ENCODE measurements around the gene BACE2.

The BACE2 gene

DNA sequence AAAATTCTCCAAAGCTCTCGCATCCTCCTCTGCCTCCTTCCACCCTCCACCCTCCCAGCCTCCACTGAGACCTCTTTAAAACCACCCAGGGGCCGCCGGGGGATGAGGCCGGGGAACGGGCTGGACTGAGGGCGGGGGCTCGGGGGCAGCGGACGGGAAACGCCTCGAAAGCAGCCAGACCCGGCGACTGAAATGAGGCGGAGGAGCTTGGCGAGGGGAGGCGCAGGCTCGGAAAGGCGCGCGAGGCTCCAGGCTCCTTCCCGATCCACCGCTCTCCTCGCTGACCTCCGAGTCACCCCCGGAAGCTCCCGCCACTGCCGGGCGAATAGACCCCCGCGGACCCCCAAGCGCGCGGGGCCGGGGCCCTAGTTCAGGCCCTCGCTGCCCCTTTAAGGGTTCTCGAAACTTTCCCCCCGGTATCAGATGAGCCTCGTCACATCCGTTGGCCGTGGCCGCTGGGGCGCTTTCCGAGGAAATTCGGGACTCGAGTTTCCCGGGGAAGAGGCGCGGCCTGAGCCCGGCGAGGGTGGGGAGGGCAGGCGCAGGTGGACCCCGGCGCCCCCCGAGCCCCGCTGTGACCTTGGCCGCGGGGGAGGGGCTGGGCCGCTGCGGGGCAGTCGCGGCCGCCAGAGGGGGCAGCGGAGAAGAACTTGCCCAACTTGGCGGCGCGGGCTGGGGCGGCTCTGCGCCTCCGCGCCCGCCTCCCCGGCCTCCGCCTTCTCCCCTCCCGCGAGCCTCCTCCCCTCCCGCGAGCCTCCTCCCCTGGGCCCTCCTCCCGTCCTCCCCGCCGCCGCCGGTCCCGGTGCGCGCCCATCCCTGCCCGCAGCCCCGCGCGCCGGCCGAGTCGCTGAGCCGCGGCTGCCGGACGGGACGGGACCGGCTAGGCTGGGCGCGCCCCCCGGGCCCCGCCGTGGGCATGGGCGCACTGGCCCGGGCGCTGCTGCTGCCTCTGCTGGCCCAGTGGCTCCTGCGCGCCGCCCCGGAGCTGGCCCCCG is at the start of gene BACE2:
Gene BACE2, plus strand, starts transcription at position 813 of the 995 bp plus-strand sequence. Its CDS starts 104 bp downstream, at position 917.
- peaks cover 7% of the 10 kb centered on the region for H3K4me1 Mint-ChIP-seq
- no peaks in the 10 kb centered on the region for H3K9me3 Mint-ChIP-seq
- peaks cover 37% of the 10 kb centered on the region for H3K27me3 Mint-ChIP-seq
- H3K4me3 Mint-ChIP-seq: peak within 1 kb of the TSS; percentile 77
- no peaks in the 10 kb centered on the region for H3K36me3 Mint-ChIP-seq
- H3K27ac Mint-ChIP-seq: no peak within 1 kb of the TSS

DNA sequence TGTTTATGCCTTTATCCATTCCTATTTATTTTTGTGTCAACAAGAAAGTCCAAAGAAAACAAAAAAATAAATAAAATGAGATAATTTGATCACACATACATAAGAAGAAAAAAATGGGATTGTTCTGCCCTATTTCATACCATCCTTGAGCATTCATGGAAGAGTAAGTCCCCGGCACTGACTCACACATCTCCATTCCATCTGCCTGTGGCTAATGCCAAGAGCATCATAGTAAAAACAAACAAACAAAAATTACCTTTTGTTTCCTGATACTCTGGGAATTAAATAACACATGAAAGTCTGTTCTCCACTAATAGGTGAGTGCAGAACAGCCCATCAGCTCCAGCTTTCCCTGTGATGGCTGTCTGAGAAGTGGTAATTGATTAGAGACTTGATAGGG is 48.1 kb upstream of the BACE2 start:
- Mint-ChIP-seq H3K36me3 (no peaks in the 10 kb centered on the region), H3K27me3 (peaks cover 6% of the 10 kb centered on the region), H3K9me3 (no peaks in the 10 kb centered on the region), H3K4me3 (no peak overlapping the region), H3K27ac (no peak overlapping the region), H3K4me1 (no peaks in the 10 kb centered on the region)

DNA sequence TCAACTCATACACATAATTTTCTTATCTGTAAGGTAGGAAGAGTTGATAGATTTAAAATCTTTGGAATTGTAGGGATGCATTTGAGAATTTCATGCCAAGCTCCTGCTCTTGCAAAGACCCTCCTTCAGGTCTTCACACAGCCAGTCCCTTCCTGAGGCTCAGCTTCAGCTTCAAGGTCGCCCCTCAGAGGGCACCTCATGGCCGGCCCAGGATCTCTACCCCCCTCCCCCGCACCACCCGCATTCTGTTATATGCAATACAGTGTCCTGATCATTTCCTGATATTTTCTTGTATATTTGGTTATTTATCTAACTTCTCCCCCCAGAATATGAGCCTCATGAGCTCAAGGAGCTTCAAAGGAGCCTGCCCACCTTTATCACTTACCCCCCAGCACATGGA is 47.0 kb upstream of the BACE2 start:
- Mint-ChIP-seq H3K27me3 (peaks cover 6% of the 10 kb centered on the region), H3K9me3 (no peaks in the 10 kb centered on the region), H3K27ac (no peak overlapping the region), H3K4me3 (no peak overlapping the region), H3K36me3 (no peaks in the 10 kb centered on the region), H3K4me1 (no peaks in the 10 kb centered on the region)

DNA sequence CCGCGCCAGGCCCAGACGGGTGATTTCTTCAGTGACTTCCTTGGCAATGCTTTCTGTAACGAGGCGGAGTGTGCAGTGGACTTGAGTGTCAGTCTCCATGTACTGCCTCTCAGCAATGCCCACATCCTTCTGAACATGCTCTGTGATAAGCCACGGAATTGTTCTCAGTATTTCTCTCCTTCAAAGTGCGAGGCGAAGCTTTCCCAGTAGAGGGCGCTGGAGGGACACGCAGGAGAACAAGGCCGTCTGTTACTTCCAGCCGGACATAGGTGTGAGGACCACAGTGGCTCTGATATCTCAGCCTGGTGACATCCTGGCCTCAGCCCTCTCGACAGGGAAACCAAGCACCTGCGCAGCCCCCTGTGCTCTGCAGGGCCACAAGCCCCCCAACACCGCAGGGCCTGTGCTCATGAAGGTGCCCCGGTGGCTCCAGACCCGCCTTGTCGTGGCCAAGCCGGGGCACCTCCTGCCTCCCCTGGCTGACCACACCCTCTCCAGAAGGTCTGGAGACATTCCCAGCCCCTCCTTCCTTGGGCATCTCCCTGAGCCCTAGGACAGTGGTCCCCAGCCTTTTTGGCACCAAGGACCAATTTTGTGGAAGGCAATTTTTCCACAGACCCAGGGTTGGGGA is 46.1 kb upstream of the BACE2 start:
- Mint-ChIP-seq H3K9me3 (no peaks in the 10 kb centered on the region), H3K4me1 (no peaks in the 10 kb centered on the region), H3K27me3 (peaks cover 6% of the 10 kb centered on the region), H3K4me3 (no peak overlapping the region), H3K36me3 (no peaks in the 10 kb centered on the region), H3K27ac (no peak overlapping the region)

DNA sequence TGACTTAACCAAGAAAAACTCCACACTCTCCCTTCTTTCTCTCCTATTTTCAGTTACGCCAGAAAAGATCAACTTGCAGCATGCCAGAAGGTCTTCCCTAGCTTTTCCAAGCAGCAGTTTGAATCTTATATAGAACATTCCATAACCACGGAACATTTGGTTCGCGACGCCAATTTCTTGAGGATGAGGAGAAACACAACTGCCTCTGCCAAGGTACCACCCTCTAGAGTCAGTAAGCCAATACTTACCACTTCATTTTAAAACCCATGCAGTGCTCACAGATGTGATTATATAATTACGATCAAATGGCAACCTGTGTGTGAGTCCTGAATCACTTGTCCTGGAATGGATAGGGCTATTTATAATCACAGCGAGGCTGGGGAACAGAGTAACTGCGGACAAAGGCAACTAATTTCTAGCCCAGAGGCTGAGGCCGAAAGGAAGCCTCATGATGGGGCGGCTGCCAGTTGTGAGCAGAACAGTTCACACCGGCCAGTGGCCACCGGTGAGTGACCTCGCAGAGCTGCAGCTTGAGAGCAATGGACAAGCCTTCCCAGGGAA is 43.2 kb upstream of the BACE2 start:
- Mint-ChIP-seq H3K9me3 (no peaks in the 10 kb centered on the region), H3K27me3 (peaks cover 11% of the 10 kb centered on the region), H3K4me3 (no peak overlapping the region), H3K36me3 (no peaks in the 10 kb centered on the region), H3K4me1 (no peaks in the 10 kb centered on the region), H3K27ac (no peak overlapping the region)

DNA sequence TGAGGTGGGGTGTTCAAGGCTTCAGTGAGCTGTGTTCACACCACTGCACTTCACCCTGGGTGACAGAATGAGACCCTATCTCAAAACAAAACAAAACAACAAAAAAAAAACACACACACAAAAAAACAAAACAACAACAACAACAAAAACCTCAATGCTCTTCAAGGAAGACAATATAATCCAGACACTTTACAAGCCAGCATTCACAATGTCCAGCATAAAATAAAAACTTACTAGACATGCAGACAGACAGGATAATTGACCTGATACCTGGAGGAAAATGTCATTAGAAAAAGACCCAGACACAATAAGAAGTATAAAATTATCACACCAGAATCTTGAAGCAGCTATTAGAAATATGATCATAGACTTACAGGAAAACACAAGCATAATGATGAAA is 39.0 kb upstream of the BACE2 start:
- H3K4me1 Mint-ChIP-seq: no peaks in the 10 kb centered on the region
- H3K27ac Mint-ChIP-seq: no peak overlapping the region
- peaks cover 8% of the 10 kb centered on the region for H3K27me3 Mint-ChIP-seq

DNA sequence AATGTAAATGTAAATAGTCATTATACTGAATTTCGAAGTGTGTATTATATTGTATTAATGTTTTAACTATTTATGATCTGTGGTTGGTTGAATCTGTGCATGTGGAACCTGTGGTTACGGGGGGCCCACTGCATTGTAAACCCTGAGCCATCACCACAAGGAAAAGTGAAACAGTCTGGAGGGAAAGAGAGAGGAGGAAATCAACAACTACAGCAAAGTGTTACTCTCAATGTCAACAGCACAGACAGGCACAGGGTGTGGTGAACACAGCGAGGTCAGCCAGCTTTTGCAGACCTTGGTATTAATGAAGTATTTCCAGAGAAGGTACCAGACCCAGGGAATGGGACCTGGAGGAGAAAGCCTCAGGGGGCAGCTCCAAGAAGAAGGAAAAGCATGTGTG is 37.1 kb upstream of the BACE2 start:
- no peak overlapping the region for H3K27ac Mint-ChIP-seq
- H3K27me3 Mint-ChIP-seq: peaks cover 8% of the 10 kb centered on the region
- H3K4me1 Mint-ChIP-seq: no peaks in the 10 kb centered on the region
- H3K9me3 Mint-ChIP-seq: no peaks in the 10 kb centered on the region
- H3K36me3 Mint-ChIP-seq: no peaks in the 10 kb centered on the region
- no peak overlapping the region for H3K4me3 Mint-ChIP-seq

More for the DNA sequence above, 39.0 kb upstream of the BACE2 start:
- Mint-ChIP-seq H3K36me3 (no peaks in the 10 kb centered on the region), H3K9me3 (no peaks in the 10 kb centered on the region), H3K4me3 (no peak overlapping the region)

DNA sequence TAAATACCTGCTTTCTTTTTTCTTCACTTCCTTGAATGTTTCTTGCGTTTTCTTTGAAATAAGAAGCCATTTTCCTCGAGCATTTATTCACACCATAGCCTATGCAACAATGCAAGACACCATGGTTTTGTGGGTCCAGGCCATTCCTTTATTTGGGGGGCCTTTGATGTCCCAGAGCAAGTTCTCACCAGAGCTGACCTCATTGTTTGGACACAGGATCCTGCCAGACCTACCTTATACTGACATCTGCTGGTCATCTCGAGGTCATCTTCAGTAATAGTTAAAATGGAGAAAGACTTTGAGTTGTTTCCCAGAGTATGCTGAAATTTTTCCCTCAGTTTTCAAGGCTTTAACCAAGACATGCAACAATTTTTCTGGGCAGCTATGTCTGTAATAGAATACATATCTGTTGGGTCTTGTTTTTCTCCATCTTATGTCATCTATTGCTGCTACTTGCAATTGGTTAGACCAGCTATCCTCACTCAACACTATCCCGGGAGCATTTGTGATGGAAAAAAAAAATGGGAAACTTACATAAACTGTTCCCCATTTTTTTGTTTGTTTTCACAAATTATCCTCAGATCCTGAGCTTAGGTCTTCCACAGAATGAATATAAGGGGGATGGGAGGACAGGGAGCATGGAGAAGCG is 34.0 kb upstream of the BACE2 start:
- Mint-ChIP-seq H3K27me3 (peaks cover 3% of the 10 kb centered on the region), H3K36me3 (no peaks in the 10 kb centered on the region), H3K9me3 (no peaks in the 10 kb centered on the region), H3K4me3 (no peak overlapping the region), H3K4me1 (no peaks in the 10 kb centered on the region), H3K27ac (no peak overlapping the region)

DNA sequence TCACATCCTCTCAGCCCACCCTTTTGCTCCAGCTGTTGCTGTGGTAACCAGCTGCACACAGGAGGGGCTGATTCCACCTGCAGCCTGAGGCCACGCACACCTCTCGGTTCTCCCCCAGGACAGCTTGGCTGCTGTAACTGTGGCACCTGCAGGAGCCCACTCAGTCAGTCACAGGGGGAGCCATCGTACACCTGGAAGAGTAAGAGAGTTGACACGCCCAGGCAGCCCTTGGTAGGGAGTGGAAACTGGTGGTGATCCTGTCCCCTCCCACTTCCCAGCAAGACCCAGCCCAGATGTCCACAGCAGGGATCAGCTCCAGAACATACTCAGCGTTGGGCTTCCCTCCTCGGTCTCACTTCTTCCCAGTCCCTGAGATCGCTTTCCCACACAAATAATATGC is 32.2 kb upstream of the BACE2 start:
- no peaks in the 10 kb centered on the region for H3K9me3 Mint-ChIP-seq
- H3K27me3 Mint-ChIP-seq: no peaks in the 10 kb centered on the region
- no peaks in the 10 kb centered on the region for H3K4me1 Mint-ChIP-seq
- H3K4me3 Mint-ChIP-seq: no peak overlapping the region
- H3K27ac Mint-ChIP-seq: no peak overlapping the region
- no peaks in the 10 kb centered on the region for H3K36me3 Mint-ChIP-seq

DNA sequence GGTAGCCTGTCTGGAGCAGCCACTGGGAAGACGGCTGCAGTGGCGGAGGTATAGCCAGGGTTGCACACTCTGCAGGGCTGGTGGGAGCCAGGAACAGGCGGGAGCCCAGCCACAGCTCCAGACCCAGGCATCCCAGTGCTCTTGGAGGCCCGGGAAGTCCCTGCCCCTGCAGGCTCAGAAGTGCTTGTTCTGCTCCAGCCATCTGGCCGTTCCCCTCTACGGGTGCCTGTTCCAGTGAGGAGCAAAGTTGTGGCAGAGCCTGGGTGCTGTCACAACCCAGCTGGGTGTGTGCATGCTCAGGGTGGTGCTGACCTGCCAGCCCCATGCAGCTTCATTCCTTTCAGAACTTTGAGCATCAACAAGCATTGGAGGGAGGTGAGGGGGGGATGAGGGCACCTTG is 31.7 kb upstream of the BACE2 start:
- Mint-ChIP-seq H3K27ac (no peak overlapping the region), H3K36me3 (no peaks in the 10 kb centered on the region)

DNA sequence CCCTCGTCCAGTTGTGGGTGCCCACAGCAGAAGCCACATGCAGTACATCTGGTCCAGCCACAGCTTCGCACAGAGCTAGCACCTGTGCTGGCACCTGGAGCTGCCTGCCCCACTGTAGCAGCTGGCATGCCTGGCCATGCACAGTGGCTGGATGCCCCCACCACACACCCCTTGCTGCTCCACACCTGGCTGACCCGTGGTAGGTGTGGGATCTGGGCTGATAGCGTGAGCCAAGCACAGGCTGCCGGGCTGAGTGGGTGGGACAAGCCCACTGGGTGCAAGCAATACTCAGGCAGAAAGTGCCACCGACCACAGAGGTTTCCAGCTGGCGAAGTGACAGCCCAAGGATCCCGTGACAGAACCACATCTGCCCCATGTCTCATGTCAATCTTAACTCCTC is 30.6 kb upstream of the BACE2 start:
- H3K27ac Mint-ChIP-seq: no peak overlapping the region
- no peak overlapping the region for H3K4me3 Mint-ChIP-seq
- no peaks in the 10 kb centered on the region for H3K4me1 Mint-ChIP-seq
- H3K36me3 Mint-ChIP-seq: no peaks in the 10 kb centered on the region
- H3K27me3 Mint-ChIP-seq: no peaks in the 10 kb centered on the region
- H3K9me3 Mint-ChIP-seq: no peaks in the 10 kb centered on the region

More for the DNA sequence above, 31.7 kb upstream of the BACE2 start:
- Mint-ChIP-seq H3K4me1 (no peaks in the 10 kb centered on the region), H3K27me3 (no peaks in the 10 kb centered on the region), H3K9me3 (no peaks in the 10 kb centered on the region), H3K4me3 (no peak overlapping the region)

DNA sequence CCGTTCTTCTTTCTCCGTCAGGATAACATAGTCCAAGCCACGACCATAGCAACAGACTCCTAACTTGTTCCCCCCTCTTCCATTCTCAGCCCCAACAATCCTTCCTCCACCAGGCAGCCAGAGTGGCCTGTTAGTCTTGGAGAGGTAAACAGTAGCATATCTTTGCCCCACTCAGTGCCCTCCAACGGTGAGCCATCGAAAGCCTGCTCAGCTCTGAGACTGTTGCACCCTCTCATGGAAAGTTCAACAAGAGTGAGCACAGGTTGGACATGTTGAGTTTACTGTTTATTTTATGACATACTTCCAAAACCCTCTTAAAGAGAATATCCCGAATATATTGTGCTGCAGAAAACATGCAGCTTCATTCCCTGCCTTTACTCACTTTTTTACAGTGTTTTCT is 30.1 kb upstream of the BACE2 start:
- H3K4me3 Mint-ChIP-seq: no peak overlapping the region
- H3K9me3 Mint-ChIP-seq: no peaks in the 10 kb centered on the region
- H3K27ac Mint-ChIP-seq: no peak overlapping the region
- H3K4me1 Mint-ChIP-seq: no peaks in the 10 kb centered on the region
- no peaks in the 10 kb centered on the region for H3K36me3 Mint-ChIP-seq
- no peaks in the 10 kb centered on the region for H3K27me3 Mint-ChIP-seq

DNA sequence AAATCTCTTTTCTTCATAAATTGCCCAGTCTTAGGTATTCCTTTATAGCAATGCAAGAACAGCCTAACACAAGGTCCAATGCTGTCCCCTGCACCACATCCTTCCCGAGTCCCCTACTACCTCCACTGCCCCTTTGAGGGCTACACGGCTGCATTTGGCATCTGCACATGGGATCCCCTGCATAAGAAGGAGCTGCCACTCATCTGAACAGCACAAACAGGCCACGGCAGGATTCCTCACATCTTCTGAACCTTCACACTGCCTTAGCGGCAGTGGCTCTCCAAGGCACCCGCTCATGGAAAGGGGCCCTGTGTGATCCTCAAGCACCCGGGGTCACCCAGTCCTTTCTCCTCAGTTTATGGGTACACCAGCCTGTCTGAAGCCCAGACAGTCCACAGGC is 29.2 kb upstream of the BACE2 start:
- Mint-ChIP-seq H3K9me3 (no peaks in the 10 kb centered on the region), H3K36me3 (no peaks in the 10 kb centered on the region), H3K4me1 (no peaks in the 10 kb centered on the region), H3K27ac (no peak overlapping the region), H3K27me3 (no peaks in the 10 kb centered on the region), H3K4me3 (no peak overlapping the region)

DNA sequence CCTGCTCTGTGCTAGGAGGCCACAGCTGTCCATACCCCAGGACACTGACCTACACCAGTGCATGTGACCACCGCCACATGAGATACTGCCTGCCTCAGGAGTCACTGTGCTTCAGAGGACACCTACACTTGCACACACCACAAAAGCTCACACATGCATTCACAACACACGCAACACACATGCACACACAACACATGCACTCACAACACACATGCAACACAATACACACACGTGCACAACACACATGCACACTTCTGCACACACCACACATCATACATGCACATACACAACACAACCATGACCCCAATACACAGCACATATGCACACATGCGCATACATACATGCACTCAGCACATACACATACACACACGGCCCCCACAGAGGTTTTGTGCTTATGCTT is 28.7 kb upstream of the BACE2 start:
- H3K27me3 Mint-ChIP-seq: no peaks in the 10 kb centered on the region
- H3K4me3 Mint-ChIP-seq: no peak overlapping the region
- no peaks in the 10 kb centered on the region for H3K4me1 Mint-ChIP-seq
- H3K27ac Mint-ChIP-seq: no peak overlapping the region
- H3K36me3 Mint-ChIP-seq: no peaks in the 10 kb centered on the region
- H3K9me3 Mint-ChIP-seq: no peaks in the 10 kb centered on the region

DNA sequence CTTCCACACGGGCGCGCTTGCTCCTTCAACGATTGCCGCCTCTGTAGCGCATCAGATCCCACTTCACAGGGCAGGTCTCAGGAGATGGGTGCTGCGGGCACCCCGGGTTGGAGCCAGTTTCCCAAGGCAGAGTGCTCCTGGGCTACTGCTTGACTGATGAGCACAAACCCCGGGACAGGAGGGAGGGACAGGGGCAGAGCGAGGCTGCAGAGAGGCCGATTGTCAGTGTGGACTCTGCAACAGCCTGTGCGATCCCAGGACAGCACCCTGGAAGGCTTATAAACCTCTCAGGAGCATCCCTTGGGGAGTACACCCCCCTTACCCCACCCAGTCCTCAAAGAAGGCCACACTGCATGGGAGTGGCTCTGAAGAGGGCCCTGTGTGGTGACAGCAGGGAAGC is 28.0 kb upstream of the BACE2 start:
- H3K27me3 Mint-ChIP-seq: no peaks in the 10 kb centered on the region
- no peak overlapping the region for H3K27ac Mint-ChIP-seq
- no peaks in the 10 kb centered on the region for H3K36me3 Mint-ChIP-seq
- no peak overlapping the region for H3K4me3 Mint-ChIP-seq
- H3K4me1 Mint-ChIP-seq: no peaks in the 10 kb centered on the region
- H3K9me3 Mint-ChIP-seq: no peaks in the 10 kb centered on the region

DNA sequence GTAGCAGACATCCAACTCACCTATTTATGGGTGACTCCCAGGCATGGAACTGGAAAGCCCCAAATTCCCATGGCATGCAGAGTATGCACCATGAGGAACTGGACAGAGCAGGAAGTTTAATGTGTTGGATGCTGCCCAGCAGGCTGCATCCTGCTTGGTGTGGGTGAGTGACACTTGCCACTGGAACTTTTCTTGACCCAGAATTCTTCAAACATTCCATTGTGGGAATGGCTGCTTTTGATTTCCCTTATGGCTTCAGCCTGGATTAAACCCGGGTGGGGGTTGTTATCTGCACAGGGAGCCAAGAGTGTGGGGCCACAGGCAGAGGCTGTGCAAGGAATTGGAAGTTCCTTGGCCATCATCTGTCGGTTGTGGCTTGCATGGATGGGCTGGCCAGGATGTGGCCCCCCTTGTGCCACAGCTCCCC is 26.9 kb upstream of the BACE2 start:
- H3K27me3 Mint-ChIP-seq: no peaks in the 10 kb centered on the region
- H3K9me3 Mint-ChIP-seq: no peaks in the 10 kb centered on the region
- H3K27ac Mint-ChIP-seq: no peak overlapping the region
- no peak overlapping the region for H3K4me3 Mint-ChIP-seq
- H3K36me3 Mint-ChIP-seq: no peaks in the 10 kb centered on the region
- no peaks in the 10 kb centered on the region for H3K4me1 Mint-ChIP-seq

Measured in activated naive CD4-positive, alpha-beta T cell treated with anti-CD3 and anti-CD28 coated beads, Interleukin-2, amount 50 U/mL, for 24 hours (primary cell).